Tibial nerve (tissue), 4 donors: ENCODE data around the gene USP44. TPM values are rescaled to one million over a fixed set of nuclear protein-coding genes. Genes with fewer than 3 reads are reported as not detected.

Experiments
- DNase-seq, 2 donors: peaks; one replicate each; pipeline ENCODE4 v3.0.0-alpha.2; 2019; ENCODE audit warnings: low spot score in 2 of 2
- H3K27ac ChIP-seq, 4 donors: fragments of 200-600 bp; sonication (generic) in 3 of 4; one replicate each; pipeline ENCODE4 v1.5.1; 2017 to 2019; ENCODE audit warnings: mild to moderate bottlenecking in 1 of 4
- H3K27me3 ChIP-seq, 2 donors: fragments of 200-600 bp; sonication (generic) in 1 of 2; one replicate each; pipeline versions ENCODE4 v1.5.1 to v1.6.0; 2017 to 2019
- H3K36me3 ChIP-seq, 3 donors: fragments of 200-600 bp; sonication (generic); one replicate each; pipeline ENCODE4 v1.5.1; 2018 to 2019
- H3K4me1 ChIP-seq, 4 donors: fragments of 200-600 bp; sonication (generic) in 3 of 4; one replicate each; pipeline ENCODE4 v1.5.1; 2017 to 2019
- H3K4me3 ChIP-seq, 4 donors: fragments of 200-600 bp; sonication (generic) in 3 of 4; one replicate each; pipeline ENCODE4 v1.5.1; 2017 to 2019; ENCODE audit warnings: mild to moderate bottlenecking in 1 of 4, moderate library complexity in 1 of 4
- H3K9me3 ChIP-seq, 4 donors: fragments of 200-600 bp; sonication (generic) in 3 of 4; one replicate each; pipeline ENCODE4 v1.5.1; 2017 to 2019
- CTCF ChIP-seq, 5 experiments: fragments of 200-600 bp in 3 of 5; fragments of 450-650 bp in 2 of 5; sonication (generic) in 3 of 5; IDR thresholded peaks; one replicate each; pipeline ENCODE4 v1.5.1; 2016 to 2019; ENCODE audit warnings: antibody characterized with exemption in 5 of 5, mild to moderate bottlenecking in 3 of 5, moderate library complexity in 2 of 5
- EP300 ChIP-seq, 2 donors: sonication (generic); formaldehyde crosslinking; IDR thresholded peaks; one replicate each; pipeline ENCODE4 v1.6.1; 2017; ENCODE audit warnings: antibody characterized with exemption in 2 of 2, mild to moderate bottlenecking in 1 of 2
- POLR2A ChIP-seq, 2 donors: fragments of 450-650 bp; IDR thresholded peaks; one replicate each; pipeline ENCODE4 v1.6.1; 2017; ENCODE audit warnings: antibody characterized with exemption in 2 of 2, mild to moderate bottlenecking in 2 of 2, moderate library complexity in 2 of 2
- WGBS, 2 donors: methylation state at CpG; one replicate each; pipeline ENCODE4 v1.1.5; 2018; 5-methylcytosine and 5-hydroxymethylcytosine counted together
- total RNA-seq, 4 donors: library from RNA; depleted of rRNA; stranded (reverse); fragments of >200 nt; gene quantifications; one replicate each; pipeline ENCODE4 v1.1.0, GENCODE V29; 2016

Gene USP44
- total RNA-seq, 4 donors from 2014 or later, result 9.2 to 25.5 (median 12.3) TPM

DNA sequence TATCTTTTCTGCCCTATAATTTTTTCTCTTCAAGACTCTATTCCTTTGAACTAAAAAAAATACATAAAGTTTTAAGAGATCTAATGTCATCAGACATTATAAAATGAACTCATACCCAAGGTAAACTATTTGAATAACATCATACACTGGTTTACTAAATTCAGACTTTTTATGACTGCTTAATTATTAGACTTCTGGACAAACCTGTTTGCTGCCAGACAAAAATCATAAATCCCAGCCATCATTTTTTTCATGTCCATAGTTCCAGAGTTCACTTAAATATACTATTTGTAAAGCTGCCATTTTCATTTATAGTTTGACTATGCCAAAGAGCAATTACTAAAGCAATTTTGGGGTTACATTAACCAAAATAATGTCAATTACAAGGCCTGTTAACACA lies 34.0 kb downstream of the USP44 start:
- Histone ChIP-seq H3K36me3 (peaks cover 5 to 68% (median 10%) of the 10 kb centered on the region in 3 donors), H3K4me1 (no peaks in the 10 kb centered on the region), H3K27ac (no peak overlapping the region), H3K9me3 (no peaks in the 10 kb centered on the region), H3K4me3 (no peak overlapping the region), H3K27me3 (no peaks in the 10 kb centered on the region)
- no peak for DNase-seq
- TF ChIP-seq CTCF (IDR thresholded peaks at IDR 0.05), result no peak
- no peak for TF ChIP-seq POLR2A (IDR thresholded peaks at IDR 0.05)
- no peak for TF ChIP-seq EP300 (IDR thresholded peaks at IDR 0.05)

GRCh38 chr12:95516757-95517156 lies 34.5 kb downstream of the USP44 start:
- Histone ChIP-seq H3K4me1 (no peaks in the 10 kb centered on the region), H3K4me3 (no peak overlapping the region), H3K36me3 (peaks cover 5 to 70% (median 10%) of the 10 kb centered on the region in 3 donors), H3K9me3 (no peaks in the 10 kb centered on the region), H3K27me3 (no peaks in the 10 kb centered on the region), H3K27ac (no peak overlapping the region)
- TF ChIP-seq POLR2A (IDR thresholded peaks at IDR 0.05), result no peak
- no peak for TF ChIP-seq CTCF (IDR thresholded peaks at IDR 0.05)
- TF ChIP-seq EP300 (IDR thresholded peaks at IDR 0.05), result no peak
- no peak for DNase-seq

DNA sequence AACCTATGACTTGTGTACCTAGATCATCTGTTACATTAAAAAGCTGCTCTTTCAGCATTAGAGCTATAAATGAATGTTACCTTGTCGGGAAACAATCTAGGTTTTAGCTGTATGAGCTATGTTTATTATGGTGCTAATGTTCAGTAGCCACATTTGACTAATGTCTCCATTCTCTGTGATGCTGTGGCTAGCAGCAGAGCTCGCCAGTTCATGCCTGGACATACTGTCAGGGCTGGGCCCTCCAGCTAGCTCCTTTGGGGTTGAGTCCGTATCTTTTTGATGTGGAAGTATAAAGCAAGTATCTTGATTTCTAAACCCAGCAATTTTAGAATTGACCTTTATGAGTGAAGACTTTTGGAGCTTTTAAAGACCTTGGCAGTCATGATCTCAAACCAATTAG lies 36.1 kb downstream of the USP44 start:
- Histone ChIP-seq H3K27ac (no peak overlapping the region), H3K36me3 (peaks cover 0 to 70% (median 10%) of the 10 kb centered on the region in 3 donors), H3K27me3 (no peaks in the 10 kb centered on the region), H3K9me3 (no peaks in the 10 kb centered on the region), H3K4me3 (no peak overlapping the region), H3K4me1 (peaks cover 0 to 3% (median 0%) of the 10 kb centered on the region in 4 donors)
- 94 to 99% methylated on average over 3 of the region's 3 CpGs for WGBS, 2 donors
- DNase-seq, result no peak
- no peak for TF ChIP-seq CTCF (IDR thresholded peaks at IDR 0.05)
- no peak for TF ChIP-seq EP300 (IDR thresholded peaks at IDR 0.05)
- TF ChIP-seq POLR2A (IDR thresholded peaks at IDR 0.05), result no peak

- Histone ChIP-seq H3K9me3 (no peaks in the 10 kb centered on the region), H3K36me3 (peaks cover 0 to 66% (median 10%) of the 10 kb centered on the region in 3 donors)
- TF ChIP-seq CTCF (IDR thresholded peaks at IDR 0.05), result no peak
- TF ChIP-seq EP300 (IDR thresholded peaks at IDR 0.05), result no peak
- TF ChIP-seq POLR2A (IDR thresholded peaks at IDR 0.05), result no peak
Observed at GRCh38 chr12:95513599-95513998, 37.7 kb downstream of the USP44 start.

GRCh38 chr12:95511977-95512376 lies 39.3 kb downstream of the USP44 start:
- TF ChIP-seq EP300 (IDR thresholded peaks at IDR 0.05) (no peak), POLR2A (IDR thresholded peaks at IDR 0.05) (no peak), CTCF (IDR thresholded peaks at IDR 0.05) (no peak)
- Histone ChIP-seq H3K4me1 (peaks cover 0 to 20% (median 0%) of the 10 kb centered on the region in 4 donors), H3K27me3 (no peaks in the 10 kb centered on the region), H3K4me3 (no peak overlapping the region), H3K9me3 (no peaks in the 10 kb centered on the region), H3K27ac (no peak overlapping the region), H3K36me3 (peaks cover 0 to 75% (median 14%) of the 10 kb centered on the region in 3 donors)
- no peak for DNase-seq
- WGBS, 2 donors, result 67 to 85% methylated on average over 1 of the region's 1 CpG

More at GRCh38 chr12:95513599-95513998, 37.7 kb downstream of the USP44 start:
- H3K4me1 ChIP-seq, result peaks cover 0 to 13% (median 0%) of the 10 kb centered on the region in 4 donors
- no peaks in the 10 kb centered on the region for H3K27me3 ChIP-seq
- H3K27ac ChIP-seq, result no peak overlapping the region
- WGBS, 2 donors, result 96 to 98% methylated on average over 5 of the region's 5 CpGs
- no peak for DNase-seq
- H3K4me3 ChIP-seq, result no peak overlapping the region
